ENCODE results near the gene SLC39A9.

SLC39A9 gene

DNA sequence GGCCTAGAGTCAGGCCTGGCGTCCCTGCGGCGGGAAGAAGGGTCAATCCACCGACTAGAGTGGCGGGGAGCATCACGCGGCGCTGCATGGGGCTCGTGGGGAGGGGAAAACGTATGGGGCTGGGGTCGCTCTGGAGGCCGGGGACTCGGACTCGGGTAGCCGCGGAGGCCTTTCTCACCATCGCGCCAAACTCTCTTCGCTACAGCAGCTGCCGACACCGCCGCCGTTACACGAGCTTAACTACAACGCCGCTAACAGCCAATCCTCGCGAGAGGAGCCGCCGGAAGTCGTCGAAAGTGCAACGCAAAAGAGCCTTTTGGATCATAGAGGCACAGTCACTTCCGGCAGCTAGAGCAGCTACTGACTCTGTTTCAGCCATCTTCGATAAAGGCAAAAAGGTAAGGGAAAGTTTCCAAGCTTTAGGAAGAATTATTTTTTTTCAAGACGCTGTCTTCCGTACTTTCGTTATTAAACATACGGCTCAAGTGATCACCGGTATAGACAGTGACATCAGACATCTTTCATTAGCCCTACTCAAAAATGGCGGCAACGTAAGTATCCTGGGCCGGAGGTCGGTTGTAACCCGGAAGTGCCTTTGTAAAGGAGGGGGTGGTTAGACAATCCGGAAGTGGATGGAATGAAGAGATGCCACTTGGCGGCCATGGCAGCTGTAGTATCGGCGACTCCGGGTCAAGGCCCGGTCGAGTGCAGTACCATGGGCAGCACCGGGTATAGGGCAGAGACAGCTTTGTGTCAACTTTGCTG lies at the start of gene SLC39A9, which contains the start of gene ERH:
Gene SLC39A9 (plus strand): TSS at position 640 of the 765 bp plus-strand sequence. CDS start 678 bp downstream, outside the sequence.
Gene ERH (minus strand): TSS at position 247 of the 765 bp plus-strand sequence. CDS start 66 bp downstream, at position 181.
- peak; percentile 98 for DNase-seq (ENCODE audit: low spot score)

- DNase-seq (ENCODE audit: low spot score) = no peak
Measured at GRCh38 chr14:69349091-69349777, 49.3 kb upstream of the SLC39A9 start.

GRCh38 chr14:69350892-69351291 lies 47.6 kb upstream of the SLC39A9 start:
- DNase-seq (ENCODE audit: low spot score) = no peak

GRCh38 chr14:69351385-69351784 lies 47.1 kb upstream of the SLC39A9 start:
- DNase-seq (ENCODE audit: low spot score) = no peak

GRCh38 chr14:69351911-69352310 lies 46.6 kb upstream of the SLC39A9 start:
- DNase-seq (ENCODE audit: low spot score) = no peak

DNA sequence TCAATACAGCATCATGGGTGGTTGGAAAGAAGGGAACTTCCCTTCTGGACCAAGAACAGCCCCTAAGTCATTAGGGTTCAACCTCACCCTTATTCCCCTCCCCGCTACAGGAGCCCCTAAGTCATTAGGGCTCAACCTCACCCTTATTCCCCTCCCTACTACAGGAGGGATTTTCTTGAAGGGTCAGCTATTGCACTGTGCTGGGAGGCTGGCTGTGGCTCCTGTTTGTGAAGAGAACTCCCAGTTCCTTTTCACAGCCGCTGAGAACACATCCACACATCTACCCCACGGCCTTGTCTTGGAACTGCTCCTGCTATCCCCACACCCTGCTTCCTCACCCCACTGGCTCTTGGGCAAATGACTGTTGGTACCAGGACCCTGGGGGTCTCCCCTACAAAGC lies 45.3 kb upstream of the SLC39A9 start:
- DNase-seq (ENCODE audit: low spot score) = no peak

- no peak for DNase-seq (ENCODE audit: low spot score)
Measured at GRCh38 chr14:69354383-69355153, 43.9 kb upstream of the SLC39A9 start.

- DNase-seq (ENCODE audit: low spot score) = no peak
Measured at GRCh38 chr14:69355154-69355597, 43.3 kb upstream of the SLC39A9 start.

DNA sequence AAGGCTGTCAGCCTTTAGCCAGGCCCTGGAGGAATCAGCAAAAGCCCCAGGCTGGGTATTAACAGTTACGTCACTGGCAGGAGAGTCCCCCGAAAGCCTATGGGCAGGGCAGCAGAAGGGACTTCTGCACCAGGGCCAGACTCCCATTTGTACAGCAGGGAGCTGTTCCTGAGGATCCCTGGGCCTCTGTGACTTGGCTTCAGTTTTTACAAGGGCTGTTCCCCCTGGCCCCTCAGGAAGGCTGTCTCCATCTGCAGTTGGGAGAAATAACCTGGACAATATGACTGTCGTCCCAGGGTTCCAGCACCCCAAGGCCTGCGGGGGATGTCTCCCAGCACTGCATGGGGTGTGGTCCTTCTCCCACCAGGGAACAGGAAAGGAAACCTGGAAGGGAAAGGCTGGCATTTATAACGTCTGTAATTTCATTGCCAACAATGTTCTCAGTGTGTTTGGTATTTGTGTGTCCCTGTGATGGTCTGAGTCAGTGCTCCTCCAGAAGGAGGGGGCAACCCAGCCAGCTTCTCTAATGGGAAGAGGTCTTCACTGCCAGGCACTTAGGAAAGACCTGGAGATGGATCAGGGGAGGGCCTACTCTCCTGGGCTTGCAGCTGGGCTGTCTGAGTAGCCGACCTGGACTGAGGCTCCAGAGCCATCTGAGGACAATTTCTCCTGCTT lies 42.7 kb upstream of the SLC39A9 start:
- DNase-seq (ENCODE audit: low spot score) = no peak

GRCh38 chr14:69356903-69357543 lies 41.5 kb upstream of the SLC39A9 start:
- no peak for DNase-seq (ENCODE audit: low spot score)

DNA sequence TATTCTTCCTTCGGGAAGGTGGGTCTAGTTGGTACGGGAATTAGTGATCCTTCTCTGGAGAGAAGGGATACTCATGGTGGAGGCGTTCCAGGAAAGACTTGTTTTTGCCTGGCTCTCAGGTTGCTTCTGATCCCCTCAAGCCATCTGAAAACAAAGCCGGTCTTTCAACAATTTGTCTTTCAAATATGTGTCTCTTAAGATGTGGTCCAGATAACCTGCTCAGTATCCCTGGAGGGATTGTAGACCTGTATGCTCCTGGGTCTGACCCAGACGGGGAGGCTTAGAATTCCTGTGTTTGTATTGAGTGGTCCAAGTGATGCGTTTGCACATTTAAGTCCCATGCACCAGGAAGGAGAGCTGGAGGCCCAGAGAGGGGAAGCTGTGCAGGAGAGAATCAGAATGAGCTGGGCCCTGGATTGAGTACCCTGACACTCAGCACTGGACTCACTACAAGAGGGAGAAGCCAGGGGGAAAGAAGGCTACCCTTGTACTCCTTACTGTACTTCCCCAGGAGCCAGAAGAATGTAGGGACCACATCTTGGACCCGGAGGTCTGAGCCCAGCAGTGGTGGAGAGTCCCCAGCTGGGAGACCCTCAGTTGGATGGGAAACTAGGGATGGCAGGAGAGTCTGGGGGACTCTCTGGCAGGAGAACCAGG lies 40.8 kb upstream of the SLC39A9 start:
- no peak for DNase-seq (ENCODE audit: low spot score)

DNA sequence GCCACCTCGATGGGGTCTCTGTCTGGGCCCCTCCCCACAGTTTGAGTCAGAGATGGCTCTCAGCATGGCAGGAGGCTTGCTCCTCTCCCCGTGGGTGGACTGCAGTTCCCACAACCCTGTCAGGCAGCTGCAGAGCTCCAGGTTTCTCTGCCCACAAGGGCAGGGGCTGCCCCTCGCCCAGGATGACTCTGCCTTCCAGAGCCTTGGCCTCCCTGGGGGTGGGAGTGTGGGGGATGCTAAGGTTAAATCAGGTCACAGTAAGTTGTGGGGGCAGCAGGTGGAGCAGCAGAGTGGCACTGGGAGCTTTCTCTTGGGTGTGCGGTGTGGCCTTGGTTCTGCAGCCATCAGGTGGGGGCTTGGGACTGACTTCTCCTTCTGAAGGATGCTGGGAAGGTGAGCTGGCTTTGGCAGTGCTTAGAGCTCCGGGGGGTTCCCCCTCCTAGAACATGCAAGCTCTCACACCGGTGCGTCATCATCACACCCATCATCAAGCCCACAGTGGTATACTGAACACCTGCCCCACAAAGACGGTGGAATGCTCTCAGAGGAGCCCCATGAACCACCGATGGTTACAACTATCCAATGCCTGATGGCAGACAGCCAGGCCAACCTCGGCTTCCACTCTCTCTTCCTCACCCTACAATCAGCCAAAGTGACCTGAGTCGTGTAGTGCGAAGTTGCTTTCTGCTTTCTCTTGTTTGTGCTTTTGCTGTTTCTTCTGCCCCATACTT lies 40.1 kb upstream of the SLC39A9 start:
- DNase-seq (ENCODE audit: low spot score) = no peak

GRCh38 chr14:69358966-69359365 lies 39.5 kb upstream of the SLC39A9 start:
- no peak for DNase-seq (ENCODE audit: low spot score)

DNA sequence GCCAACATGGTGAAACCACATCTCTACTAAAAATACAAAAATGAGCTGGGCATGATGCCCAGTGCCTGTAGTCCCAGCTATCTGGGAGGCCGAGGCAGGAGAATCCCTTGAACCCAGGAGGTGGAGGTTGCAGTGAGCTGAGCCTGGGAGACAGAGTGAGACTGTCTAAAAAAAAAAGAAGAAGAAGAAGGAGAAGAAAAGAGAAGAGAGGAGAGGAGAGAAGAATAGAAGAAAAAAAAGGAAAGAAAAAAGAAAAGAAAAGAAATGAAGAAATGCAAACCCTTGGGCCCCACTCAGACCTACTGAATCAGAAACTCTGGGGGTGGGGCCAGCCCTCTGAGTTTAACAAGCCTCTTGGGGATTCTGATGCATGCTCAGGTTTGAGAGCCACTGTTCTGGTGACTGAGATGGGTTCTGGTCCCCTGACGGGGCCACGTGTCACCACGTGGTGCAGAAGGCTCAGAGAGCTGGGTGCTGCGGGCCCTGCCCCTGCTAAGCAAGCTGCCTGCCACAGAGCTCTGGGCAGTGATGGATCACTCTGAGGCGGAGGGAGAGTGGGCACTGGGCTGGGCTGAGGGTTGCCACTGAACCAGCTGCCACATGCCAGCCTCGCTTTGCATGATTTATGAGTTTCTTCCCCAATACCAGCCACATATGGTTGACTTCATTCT lies 37.9 kb upstream of the SLC39A9 start:
- DNase-seq (ENCODE audit: low spot score) = no peak

- DNase-seq (ENCODE audit: low spot score) = peak; percentile 49
Measured at GRCh38 chr14:69363055-69363454, 35.4 kb upstream of the SLC39A9 start.

GRCh38 chr14:69363964-69364363 lies 34.5 kb upstream of the SLC39A9 start:
- peak; percentile 37 for DNase-seq (ENCODE audit: low spot score)

DNA sequence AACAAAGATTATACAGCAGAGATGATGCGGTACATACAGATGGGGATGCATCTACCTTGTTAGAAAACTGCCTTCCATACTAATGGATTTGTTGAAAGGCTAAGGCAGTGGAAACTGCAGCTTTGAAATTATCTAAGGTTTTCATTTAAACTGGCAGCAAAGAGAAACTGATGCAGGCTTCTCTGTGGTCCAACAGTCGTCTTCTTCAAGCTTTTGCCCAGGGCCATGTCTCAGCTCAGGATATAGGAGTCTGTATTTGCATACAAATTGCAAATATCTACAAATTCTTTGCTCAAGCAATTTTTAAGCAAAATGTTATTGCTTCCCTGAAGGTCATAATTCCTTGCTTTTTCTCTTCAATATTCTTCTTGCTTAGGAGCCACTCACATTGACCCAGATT lies 34.1 kb upstream of the SLC39A9 start:
- DNase-seq (ENCODE audit: low spot score) = no peak

DNA sequence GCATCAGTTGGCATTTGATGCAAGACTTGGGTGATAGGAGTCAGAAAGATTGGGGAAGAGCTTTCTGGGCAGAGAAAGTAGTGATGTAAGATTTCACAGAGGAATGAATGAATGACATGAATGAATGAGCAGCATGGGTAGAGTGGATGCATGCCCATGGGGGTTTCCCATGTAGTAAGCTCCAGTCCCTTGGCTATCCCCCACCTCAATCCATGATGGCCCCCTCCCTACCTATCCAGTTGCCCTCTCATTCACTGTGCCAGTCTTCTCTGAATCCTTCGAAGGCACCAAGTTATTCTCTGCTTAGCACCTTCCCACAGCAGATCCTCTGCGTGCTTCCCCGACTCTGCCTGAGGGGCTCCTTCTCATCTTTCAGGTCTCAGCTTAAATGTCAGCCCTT lies 32.4 kb upstream of the SLC39A9 start:
- DNase-seq (ENCODE audit: low spot score) = no peak

DNA sequence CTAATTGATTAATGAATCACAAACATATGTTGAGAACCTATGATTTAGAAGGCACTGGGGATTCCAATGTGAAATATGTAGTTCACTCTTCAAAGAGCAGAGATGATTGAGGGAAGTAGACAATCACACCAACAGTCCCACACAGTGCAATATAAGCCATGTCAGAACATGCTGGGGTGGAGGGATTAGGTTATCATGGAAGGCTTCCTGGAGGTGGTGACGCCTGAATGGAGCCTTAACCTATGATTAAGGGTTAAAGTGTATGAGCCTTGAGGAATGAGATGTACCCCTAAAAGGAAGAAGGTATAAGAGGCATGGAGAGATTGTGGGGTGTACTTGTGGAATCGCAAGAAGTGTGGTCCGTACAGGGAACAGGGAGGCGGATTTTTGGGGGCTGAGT lies 31.7 kb upstream of the SLC39A9 start:
- DNase-seq (ENCODE audit: low spot score) = no peak

DNA sequence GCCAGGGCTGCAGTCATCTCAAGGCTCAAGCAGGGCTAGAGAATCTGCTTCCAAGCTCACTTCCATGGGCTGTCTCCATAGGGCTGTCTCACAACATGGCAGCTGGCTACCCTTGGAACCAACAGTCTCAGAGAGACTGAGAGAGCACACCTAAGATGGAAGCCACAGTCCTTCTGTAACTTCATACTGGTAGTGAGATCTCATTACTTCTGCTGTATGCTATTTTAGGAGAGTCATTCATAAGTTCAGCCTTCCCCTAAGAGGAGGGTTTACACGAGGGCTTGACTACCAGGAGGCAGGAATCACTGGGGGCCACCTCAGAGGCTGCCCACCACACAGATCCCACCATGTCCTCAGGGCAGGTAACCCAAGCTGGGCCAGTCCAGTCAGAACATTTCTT lies 30.1 kb upstream of the SLC39A9 start:
- no peak for DNase-seq (ENCODE audit: low spot score)
